ENCODE measurements around the gene CPED1. TPM values are rescaled to one million over a fixed set of nuclear protein-coding genes. Genes with fewer than 3 reads are reported as not detected.

CPED1 gene
- total RNA-seq: 14.6 TPM

DNA sequence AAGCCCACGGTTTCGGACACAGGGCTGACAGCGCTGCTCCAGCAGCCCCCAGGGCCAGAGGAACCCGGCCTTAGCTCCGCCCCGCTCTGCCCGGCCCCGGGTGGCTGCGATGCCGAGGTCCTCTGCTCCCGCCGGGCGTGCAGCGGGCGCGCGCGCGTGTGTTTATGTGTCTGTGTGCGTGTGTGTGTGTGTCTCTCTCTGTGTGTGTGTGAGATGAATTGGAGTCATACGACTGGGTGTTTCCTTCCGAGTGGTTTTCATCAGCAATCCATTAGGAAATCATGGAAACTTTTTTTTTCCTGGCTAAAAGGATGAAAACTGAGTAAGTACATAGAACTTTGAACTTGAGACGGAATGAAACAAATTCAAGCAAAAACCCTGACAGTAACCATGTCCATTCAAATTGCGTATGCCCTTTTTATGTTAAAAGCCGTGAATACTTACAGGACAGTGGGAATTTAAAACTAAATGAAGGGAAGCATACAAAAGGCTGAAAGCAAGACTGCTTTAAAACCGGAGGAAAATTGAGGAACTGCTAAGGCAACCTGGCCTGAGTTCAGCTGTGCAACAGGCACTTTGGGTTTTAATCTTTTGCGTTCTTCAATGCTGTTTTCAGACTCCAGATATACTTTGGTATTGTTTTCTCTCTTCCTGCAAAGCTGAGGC lies at the start of gene CPED1:
Gene CPED1, plus strand, starts transcription at position 121 of the 666 bp plus-strand sequence. CDS start 911 bp downstream, outside the sequence.
- peak within 1 kb of the TSS; percentile 86 to 93 (median 87) for H3K4me3 ChIP-seq (ENCODE audit: low read length in 3 of 3)
- peak within 1 kb of the TSS; percentile 99 for H3K27ac ChIP-seq (ENCODE audit: low read depth, low read length)
- H3K27me3 ChIP-seq (ENCODE audit: control insufficient read depth in 3 of 3, insufficient read depth in 3 of 3, low read length in 3 of 3): no peaks in the 10 kb centered on the region
- H3K36me3 ChIP-seq (ENCODE audit: control insufficient read depth in 3 of 3, insufficient read depth in 3 of 3, low read length in 3 of 3): no peaks in the 10 kb centered on the region
- peak within 1 kb of the TSS; percentile 84 to 97 (median 94) for H3K9ac ChIP-seq (ENCODE audit: low read depth in 1 of 3, low read length in 3 of 3)
- H3K4me1 ChIP-seq (ENCODE audit: control insufficient read depth in 3 of 3, insufficient read depth in 3 of 3, low read length in 3 of 3): peaks cover 3 to 17% (median 13%) of the 10 kb centered on the region in 3 donors
- no peaks in the 10 kb centered on the region for H3K9me3 ChIP-seq (ENCODE audit: control insufficient read depth in 3 of 3, low read length in 3 of 3)

DNA sequence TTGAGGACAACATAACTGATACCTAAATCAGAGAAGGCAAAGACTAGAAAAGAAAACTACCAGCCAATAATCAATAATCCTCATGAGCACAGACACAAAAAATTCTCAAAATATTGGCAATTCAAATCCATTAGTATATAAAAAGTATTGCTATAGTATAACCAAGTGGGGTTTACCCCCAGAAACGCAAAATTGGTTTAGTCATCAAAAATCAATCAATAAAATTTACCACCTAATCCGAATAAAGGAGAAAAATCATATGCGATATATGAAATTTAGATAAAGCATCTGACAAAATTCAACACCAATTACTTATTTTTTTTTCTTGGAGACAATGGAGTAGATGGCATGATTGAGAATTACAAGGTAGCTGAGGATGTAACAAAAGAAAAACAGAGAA lies 49.2 kb upstream of the CPED1 start:
- no peaks in the 10 kb centered on the region for H3K9me3 ChIP-seq (ENCODE audit: control insufficient read depth in 3 of 3, low read length in 3 of 3)
- H3K36me3 ChIP-seq (ENCODE audit: control insufficient read depth in 3 of 3, insufficient read depth in 3 of 3, low read length in 3 of 3): no peaks in the 10 kb centered on the region
- no peaks in the 10 kb centered on the region for H3K27me3 ChIP-seq (ENCODE audit: control insufficient read depth in 3 of 3, insufficient read depth in 3 of 3, low read length in 3 of 3)
- no peaks in the 10 kb centered on the region for H3K4me1 ChIP-seq (ENCODE audit: control insufficient read depth in 3 of 3, insufficient read depth in 3 of 3, low read length in 3 of 3)
- H3K27ac ChIP-seq (ENCODE audit: low read depth, low read length): no peak overlapping the region
- H3K9ac ChIP-seq (ENCODE audit: low read depth in 1 of 3, low read length in 3 of 3): no peak overlapping the region
- H3K4me3 ChIP-seq (ENCODE audit: low read length in 3 of 3): no peak overlapping the region

DNA sequence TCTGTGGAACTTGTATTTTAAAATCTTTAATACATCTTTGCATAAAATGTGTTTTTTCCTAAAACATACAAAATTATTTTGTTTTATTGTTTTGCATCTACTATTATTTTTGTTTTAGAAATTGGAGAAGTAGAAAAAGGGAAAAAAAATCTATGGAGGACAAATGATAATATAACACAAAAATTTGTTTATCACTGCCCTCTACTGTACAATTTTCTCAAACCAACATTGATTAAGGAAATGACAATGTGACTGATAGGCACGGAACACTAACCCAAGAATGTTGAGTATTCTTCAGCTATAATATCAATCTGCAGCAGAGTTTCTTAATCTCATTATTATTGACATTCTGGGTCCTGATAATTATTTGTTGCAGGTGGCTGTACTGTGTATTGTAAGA lies 47.4 kb upstream of the CPED1 start:
- H3K27me3 ChIP-seq (ENCODE audit: control insufficient read depth in 3 of 3, insufficient read depth in 3 of 3, low read length in 3 of 3): no peaks in the 10 kb centered on the region

DNA sequence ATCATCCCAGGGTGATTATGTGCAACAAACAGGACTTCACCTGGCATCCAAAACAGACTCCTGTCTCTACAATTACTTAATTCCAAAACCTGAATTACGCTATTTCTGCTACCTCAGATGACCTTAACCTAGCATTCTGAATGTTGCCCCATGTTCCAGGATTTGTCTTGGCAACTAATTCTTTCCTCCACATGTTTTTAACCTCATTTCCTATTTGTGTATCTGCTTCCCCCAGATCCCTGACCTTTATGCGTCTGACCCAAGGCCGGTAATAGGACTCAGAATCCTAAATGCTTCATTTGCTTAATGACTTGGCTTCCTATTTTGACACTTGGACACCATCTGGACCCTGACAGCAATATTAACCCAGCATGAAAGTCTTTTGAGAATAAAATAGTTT lies 46.7 kb upstream of the CPED1 start:
- Histone ChIP-seq H3K4me1 (ENCODE audit: control insufficient read depth in 3 of 3, insufficient read depth in 3 of 3, low read length in 3 of 3) (no peaks in the 10 kb centered on the region), H3K36me3 (ENCODE audit: control insufficient read depth in 3 of 3, insufficient read depth in 3 of 3, low read length in 3 of 3) (no peaks in the 10 kb centered on the region), H3K9me3 (ENCODE audit: control insufficient read depth in 3 of 3, low read length in 3 of 3) (no peaks in the 10 kb centered on the region), H3K9ac (ENCODE audit: low read depth in 1 of 3, low read length in 3 of 3) (no peak overlapping the region), H3K27me3 (ENCODE audit: control insufficient read depth in 3 of 3, insufficient read depth in 3 of 3, low read length in 3 of 3) (no peaks in the 10 kb centered on the region), H3K27ac (ENCODE audit: low read depth, low read length) (no peak overlapping the region), H3K4me3 (ENCODE audit: low read length in 3 of 3) (no peak overlapping the region)

More for the DNA sequence above, 47.4 kb upstream of the CPED1 start:
- H3K27ac ChIP-seq (ENCODE audit: low read depth, low read length): no peak overlapping the region
- H3K4me1 ChIP-seq (ENCODE audit: control insufficient read depth in 3 of 3, insufficient read depth in 3 of 3, low read length in 3 of 3): no peaks in the 10 kb centered on the region
- H3K9me3 ChIP-seq (ENCODE audit: control insufficient read depth in 3 of 3, low read length in 3 of 3): no peaks in the 10 kb centered on the region
- H3K4me3 ChIP-seq (ENCODE audit: low read length in 3 of 3): no peak overlapping the region
- no peak overlapping the region for H3K9ac ChIP-seq (ENCODE audit: low read depth in 1 of 3, low read length in 3 of 3)
- H3K36me3 ChIP-seq (ENCODE audit: control insufficient read depth in 3 of 3, insufficient read depth in 3 of 3, low read length in 3 of 3): no peaks in the 10 kb centered on the region

DNA sequence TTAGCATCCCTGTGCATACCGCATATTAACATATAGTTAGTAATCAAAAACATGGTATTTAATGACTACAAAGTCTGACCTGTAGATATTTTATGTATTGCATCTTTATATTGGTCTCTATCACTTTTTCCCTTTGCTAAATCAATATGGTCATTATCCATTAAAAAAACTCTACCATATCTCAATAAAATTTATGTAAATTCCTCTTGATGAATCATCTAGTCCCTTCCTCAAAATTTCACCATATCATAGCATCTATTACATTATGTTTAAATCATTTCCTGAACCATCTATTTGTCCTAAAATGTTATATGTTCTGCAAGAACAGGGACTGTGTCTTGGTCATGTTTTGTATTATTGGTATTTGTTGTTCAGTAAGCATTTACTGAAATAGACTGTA lies 45.6 kb upstream of the CPED1 start:
- Histone ChIP-seq H3K27ac (ENCODE audit: low read depth, low read length) (no peak overlapping the region), H3K9ac (ENCODE audit: low read depth in 1 of 3, low read length in 3 of 3) (no peak overlapping the region), H3K36me3 (ENCODE audit: control insufficient read depth in 3 of 3, insufficient read depth in 3 of 3, low read length in 3 of 3) (no peaks in the 10 kb centered on the region), H3K9me3 (ENCODE audit: control insufficient read depth in 3 of 3, low read length in 3 of 3) (no peaks in the 10 kb centered on the region), H3K4me3 (ENCODE audit: low read length in 3 of 3) (no peak overlapping the region), H3K4me1 (ENCODE audit: control insufficient read depth in 3 of 3, insufficient read depth in 3 of 3, low read length in 3 of 3) (no peaks in the 10 kb centered on the region), H3K27me3 (ENCODE audit: control insufficient read depth in 3 of 3, insufficient read depth in 3 of 3, low read length in 3 of 3) (no peaks in the 10 kb centered on the region)

DNA sequence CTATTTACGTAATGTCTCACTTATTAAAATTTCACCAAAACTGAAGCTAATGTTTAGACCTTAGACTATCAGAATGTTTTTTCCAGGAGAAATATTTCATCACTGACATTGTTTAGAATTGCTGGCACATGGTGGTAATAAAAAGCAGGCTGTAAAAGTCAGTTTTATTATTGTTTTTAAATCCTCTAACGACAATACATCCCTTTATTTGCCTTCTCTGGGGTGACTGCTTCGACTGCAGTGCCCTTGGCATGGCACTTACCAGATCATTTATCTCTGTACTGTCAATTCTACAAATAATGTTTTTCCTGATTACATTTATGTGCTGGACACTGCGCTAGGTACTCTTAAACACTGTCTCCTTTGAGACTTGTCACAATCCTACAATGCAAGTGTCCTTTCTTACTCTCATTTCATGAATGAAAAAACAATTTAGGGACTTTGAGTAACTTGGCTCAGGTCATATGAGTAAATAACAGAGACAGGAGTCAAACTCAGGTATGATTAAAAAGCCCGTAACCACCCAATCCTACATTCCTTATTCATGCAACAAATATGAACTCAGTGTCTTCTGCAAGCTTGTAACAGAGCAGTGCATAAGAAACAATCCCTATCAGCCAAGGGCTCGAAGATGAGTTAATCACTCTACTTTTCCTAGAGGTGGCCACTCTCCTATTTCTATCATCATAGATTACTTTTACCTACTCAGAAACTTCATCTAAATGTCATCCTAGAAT lies 43.5 kb upstream of the CPED1 start:
- Histone ChIP-seq H3K27me3 (ENCODE audit: control insufficient read depth in 3 of 3, insufficient read depth in 3 of 3, low read length in 3 of 3) (no peaks in the 10 kb centered on the region), H3K4me1 (ENCODE audit: control insufficient read depth in 3 of 3, insufficient read depth in 3 of 3, low read length in 3 of 3) (peaks cover 0 to 3% (median 0%) of the 10 kb centered on the region in 3 donors), H3K27ac (ENCODE audit: low read depth, low read length) (no peak overlapping the region), H3K36me3 (ENCODE audit: control insufficient read depth in 3 of 3, insufficient read depth in 3 of 3, low read length in 3 of 3) (no peaks in the 10 kb centered on the region), H3K9ac (ENCODE audit: low read depth in 1 of 3, low read length in 3 of 3) (no peak overlapping the region), H3K9me3 (ENCODE audit: control insufficient read depth in 3 of 3, low read length in 3 of 3) (no peaks in the 10 kb centered on the region), H3K4me3 (ENCODE audit: low read length in 3 of 3) (no peak overlapping the region)

DNA sequence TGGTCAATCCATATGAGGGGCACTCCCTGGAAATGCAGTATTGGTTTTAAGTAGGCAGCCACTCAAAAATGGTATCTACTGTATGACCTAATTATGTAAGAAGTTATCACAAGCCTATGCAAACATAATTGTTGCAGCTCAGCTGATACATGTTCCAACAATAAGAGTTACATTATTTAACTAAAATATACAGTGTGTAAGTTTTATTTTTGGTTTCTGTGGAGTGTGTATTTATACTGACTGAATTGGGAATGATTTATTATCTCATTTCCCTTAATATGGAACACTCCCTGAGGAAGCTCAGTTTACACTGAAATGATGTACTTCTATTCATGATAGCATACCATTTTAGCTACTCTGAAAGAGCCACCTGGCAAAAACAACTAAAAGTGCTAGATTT lies 40.5 kb upstream of the CPED1 start:
- no peaks in the 10 kb centered on the region for H3K9me3 ChIP-seq (ENCODE audit: control insufficient read depth in 3 of 3, low read length in 3 of 3)
- no peak overlapping the region for H3K9ac ChIP-seq (ENCODE audit: low read depth in 1 of 3, low read length in 3 of 3)
- H3K27ac ChIP-seq (ENCODE audit: low read depth, low read length): no peak overlapping the region
- peaks cover 6 to 15% (median 11%) of the 10 kb centered on the region in 3 donors for H3K4me1 ChIP-seq (ENCODE audit: control insufficient read depth in 3 of 3, insufficient read depth in 3 of 3, low read length in 3 of 3)
- H3K36me3 ChIP-seq (ENCODE audit: control insufficient read depth in 3 of 3, insufficient read depth in 3 of 3, low read length in 3 of 3): no peaks in the 10 kb centered on the region
- H3K4me3 ChIP-seq (ENCODE audit: low read length in 3 of 3): no peak overlapping the region
- H3K27me3 ChIP-seq (ENCODE audit: control insufficient read depth in 3 of 3, insufficient read depth in 3 of 3, low read length in 3 of 3): no peaks in the 10 kb centered on the region

DNA sequence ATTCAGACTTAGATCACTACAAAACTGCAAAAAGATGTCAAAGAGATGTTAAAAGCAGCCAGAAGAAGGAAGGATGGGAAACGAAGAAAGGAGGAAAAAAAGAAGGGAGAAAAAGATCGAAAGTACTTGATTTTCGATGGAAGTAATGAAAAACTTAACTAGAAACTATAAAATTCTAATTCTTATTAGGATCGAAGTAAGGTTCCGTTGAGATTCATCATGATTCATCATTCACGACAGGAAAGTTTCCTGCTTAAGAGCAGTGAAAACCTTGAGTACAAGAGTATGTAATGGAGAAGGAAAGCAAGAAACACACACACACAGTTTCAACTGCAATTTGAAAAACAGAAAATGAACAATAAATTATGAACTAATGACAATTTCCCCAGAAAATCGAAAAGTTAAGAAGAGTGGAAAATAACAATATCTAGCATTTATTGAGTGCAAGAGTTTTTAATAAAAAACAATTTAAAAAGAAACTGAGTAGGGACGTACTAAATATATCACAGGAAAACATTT lies 39.1 kb upstream of the CPED1 start:
- Histone ChIP-seq H3K4me3 (ENCODE audit: low read length in 3 of 3) (peak overlapping the region; percentile 80 to 99 (median 83)), H3K27ac (ENCODE audit: low read depth, low read length) (no peak overlapping the region), H3K27me3 (ENCODE audit: control insufficient read depth in 3 of 3, insufficient read depth in 3 of 3, low read length in 3 of 3) (no peaks in the 10 kb centered on the region), H3K36me3 (ENCODE audit: control insufficient read depth in 3 of 3, insufficient read depth in 3 of 3, low read length in 3 of 3) (peaks cover 0 to 9% (median 8%) of the 10 kb centered on the region in 3 donors), H3K9ac (ENCODE audit: low read depth in 1 of 3, low read length in 3 of 3) (peak overlapping the region in 1 of 3 donors; percentile 60), H3K9me3 (ENCODE audit: control insufficient read depth in 3 of 3, low read length in 3 of 3) (no peaks in the 10 kb centered on the region), H3K4me1 (ENCODE audit: control insufficient read depth in 3 of 3, insufficient read depth in 3 of 3, low read length in 3 of 3) (peaks cover 6 to 15% (median 11%) of the 10 kb centered on the region in 3 donors)

DNA sequence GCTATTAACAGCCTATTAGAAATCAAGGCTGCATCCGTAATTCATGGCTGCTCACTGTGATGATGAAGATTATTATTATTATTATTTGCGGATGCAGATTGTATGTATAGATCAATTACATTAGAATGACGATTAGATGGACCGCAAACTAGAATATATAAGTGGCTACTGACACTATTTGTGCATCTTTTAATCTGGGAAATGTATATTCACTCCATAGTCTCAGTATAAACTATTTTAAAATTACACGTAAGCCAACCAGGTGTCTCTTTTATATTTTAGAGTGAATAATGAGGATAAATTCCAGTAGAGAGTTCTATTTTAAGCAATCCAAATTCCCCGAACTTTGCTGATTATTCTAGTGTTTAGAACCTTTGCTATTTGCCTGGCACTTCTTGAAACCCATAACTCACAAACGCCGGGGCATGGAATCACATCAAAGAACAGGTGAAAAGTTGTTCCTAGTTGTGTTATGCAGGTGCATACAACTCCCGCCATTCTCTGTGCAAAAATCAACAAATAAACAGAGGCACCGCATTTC lies 38.4 kb upstream of the CPED1 start:
- Histone ChIP-seq H3K36me3 (ENCODE audit: control insufficient read depth in 3 of 3, insufficient read depth in 3 of 3, low read length in 3 of 3) (peaks cover 0 to 9% (median 8%) of the 10 kb centered on the region in 3 donors), H3K4me1 (ENCODE audit: control insufficient read depth in 3 of 3, insufficient read depth in 3 of 3, low read length in 3 of 3) (peaks cover 6 to 15% (median 11%) of the 10 kb centered on the region in 3 donors), H3K27ac (ENCODE audit: low read depth, low read length) (no peak overlapping the region), H3K27me3 (ENCODE audit: control insufficient read depth in 3 of 3, insufficient read depth in 3 of 3, low read length in 3 of 3) (no peaks in the 10 kb centered on the region), H3K4me3 (ENCODE audit: low read length in 3 of 3) (peak overlapping the region; percentile 80 to 99 (median 83)), H3K9me3 (ENCODE audit: control insufficient read depth in 3 of 3, low read length in 3 of 3) (no peaks in the 10 kb centered on the region), H3K9ac (ENCODE audit: low read depth in 1 of 3, low read length in 3 of 3) (peak overlapping the region; percentile 60 to 84 (median 77))
